ENCODE measurements around the gene CASK. TPM values are rescaled to one million over a fixed set of nuclear protein-coding genes. Genes with fewer than 3 reads are reported as not detected.

Gene CASK
- total and polyA plus RNA-seq, 8 donors: 4.7 to 42.5 (median 22.9) TPM

DNA sequence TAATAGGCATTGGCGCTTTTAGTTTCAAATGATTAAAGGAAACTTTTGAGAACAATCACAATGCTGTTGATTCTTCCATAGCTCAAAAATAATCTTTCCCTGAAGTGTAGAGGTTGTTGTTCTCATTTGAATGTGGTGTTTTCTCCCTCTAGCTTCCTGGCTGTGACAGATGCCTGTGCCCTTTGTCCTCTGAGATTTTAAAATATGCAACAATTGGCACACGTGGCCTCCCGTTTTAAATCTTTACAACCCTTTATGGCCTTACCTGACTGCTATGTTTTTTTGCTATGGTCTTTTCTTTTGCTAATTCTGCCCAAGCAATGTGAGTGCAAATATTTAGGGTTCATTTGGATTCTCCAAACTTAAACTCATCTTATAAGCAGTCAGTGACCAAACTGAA, 22.9 kb upstream of the CASK start:
- Histone ChIP-seq H3K36me3 (no peaks in the 10 kb centered on the region), H3K9me3 (no peaks in the 10 kb centered on the region), H3K4me1 (no peaks in the 10 kb centered on the region), H3K27me3 (no peaks in the 10 kb centered on the region), H3K27ac (no peak overlapping the region), H3K4me3 (no peak overlapping the region)
- FAIRE-seq (peak; percentile 92), DNase-seq (no peak), ATAC-seq (no peak)
- WGBS, 2 donors: 39 to 46% methylated on average over 3 of the region's 3 CpGs
- intact Hi-C loops (cut with DNase I): no loop called here
- TF ChIP-seq, protein P1, sequence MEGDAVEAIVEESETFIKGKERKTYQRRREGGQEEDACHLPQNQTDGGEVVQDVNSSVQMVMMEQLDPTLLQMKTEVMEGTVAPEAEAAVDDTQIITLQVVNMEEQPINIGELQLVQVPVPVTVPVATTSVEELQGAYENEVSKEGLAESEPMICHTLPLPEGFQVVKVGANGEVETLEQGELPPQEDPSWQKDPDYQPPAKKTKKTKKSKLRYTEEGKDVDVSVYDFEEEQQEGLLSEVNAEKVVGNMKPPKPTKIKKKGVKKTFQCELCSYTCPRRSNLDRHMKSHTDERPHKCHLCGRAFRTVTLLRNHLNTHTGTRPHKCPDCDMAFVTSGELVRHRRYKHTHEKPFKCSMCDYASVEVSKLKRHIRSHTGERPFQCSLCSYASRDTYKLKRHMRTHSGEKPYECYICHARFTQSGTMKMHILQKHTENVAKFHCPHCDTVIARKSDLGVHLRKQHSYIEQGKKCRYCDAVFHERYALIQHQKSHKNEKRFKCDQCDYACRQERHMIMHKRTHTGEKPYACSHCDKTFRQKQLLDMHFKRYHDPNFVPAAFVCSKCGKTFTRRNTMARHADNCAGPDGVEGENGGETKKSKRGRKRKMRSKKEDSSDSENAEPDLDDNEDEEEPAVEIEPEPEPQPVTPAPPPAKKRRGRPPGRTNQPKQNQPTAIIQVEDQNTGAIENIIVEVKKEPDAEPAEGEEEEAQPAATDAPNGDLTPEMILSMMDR (IDR thresholded peaks at IDR 0.05): no peak

DNA sequence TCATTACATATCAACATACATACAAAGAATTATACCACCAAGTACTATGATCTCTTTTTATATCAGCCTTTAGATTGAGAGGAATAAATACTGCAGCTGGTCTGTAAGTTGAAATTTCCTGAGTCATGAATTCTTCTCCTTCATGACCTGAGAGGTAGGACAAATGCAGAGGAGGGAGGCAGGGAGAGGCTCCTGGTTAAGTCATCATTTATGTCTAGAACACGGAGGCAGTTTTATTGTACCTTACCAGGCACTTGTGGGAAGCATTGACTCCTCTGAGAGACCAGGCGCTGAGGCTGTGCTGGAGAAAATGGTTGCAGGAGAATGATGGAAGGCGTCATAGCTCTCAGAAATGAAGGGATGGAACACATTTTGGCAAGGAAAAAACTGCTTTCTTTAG, 12.5 kb upstream of the CASK start:
- FAIRE-seq: no peak
- H3K4me1 ChIP-seq: no peaks in the 10 kb centered on the region

GRCh38 chrX:41933546-41933945, 10.2 kb upstream of the CASK start:
- H3K4me3 ChIP-seq: no peak overlapping the region
- peaks cover 0 to 6% (median 0%) of the 10 kb centered on the region in 4 donors for H3K27me3 ChIP-seq
- ATAC-seq: no peak
- no peak for FAIRE-seq
- H3K27ac ChIP-seq: no peak overlapping the region
- DNase-seq: no peak
- TF ChIP-seq, protein P1 (IDR thresholded peaks at IDR 0.05): no peak
- intact Hi-C loops (cut with DNase I): no loop called here
- 68% methylated on average over 6 of the region's 6 CpGs for WGBS, 2 donors
- H3K9me3 ChIP-seq: no peaks in the 10 kb centered on the region
- H3K4me1 ChIP-seq: no peaks in the 10 kb centered on the region
- H3K36me3 ChIP-seq: no peaks in the 10 kb centered on the region

More for the DNA sequence above, 12.5 kb upstream of the CASK start:
- peaks cover 0 to 6% (median 0%) of the 10 kb centered on the region in 4 donors for H3K27me3 ChIP-seq
- no peak overlapping the region for H3K27ac ChIP-seq
- H3K4me3 ChIP-seq: no peak overlapping the region
- 63 to 77% methylated on average over 3 of the region's 3 CpGs for WGBS, 2 donors
- no peaks in the 10 kb centered on the region for H3K36me3 ChIP-seq
- intact Hi-C loops (cut with DNase I): no loop called here
- DNase-seq: no peak
- TF ChIP-seq, protein P1 (IDR thresholded peaks at IDR 0.05): no peak
- ATAC-seq: no peak
- no peaks in the 10 kb centered on the region for H3K9me3 ChIP-seq

- Histone ChIP-seq H3K36me3 (no peaks in the 10 kb centered on the region), H3K27me3 (peaks cover 0 to 6% (median 0%) of the 10 kb centered on the region in 4 donors), H3K4me3 (no peak overlapping the region), H3K4me1 (no peaks in the 10 kb centered on the region), H3K27ac (no peak overlapping the region), H3K9me3 (no peaks in the 10 kb centered on the region)
- 85 to 87% methylated on average over 5 of the region's 5 CpGs for WGBS, 2 donors
- no peak for ATAC-seq
- intact Hi-C loops (cut with DNase I): no loop called here
- no peak for FAIRE-seq
- TF ChIP-seq, protein P1 (IDR thresholded peaks at IDR 0.05): no peak
- no peak for DNase-seq
Measured at GRCh38 chrX:41932885-41933284, 9.5 kb upstream of the CASK start.

DNA sequence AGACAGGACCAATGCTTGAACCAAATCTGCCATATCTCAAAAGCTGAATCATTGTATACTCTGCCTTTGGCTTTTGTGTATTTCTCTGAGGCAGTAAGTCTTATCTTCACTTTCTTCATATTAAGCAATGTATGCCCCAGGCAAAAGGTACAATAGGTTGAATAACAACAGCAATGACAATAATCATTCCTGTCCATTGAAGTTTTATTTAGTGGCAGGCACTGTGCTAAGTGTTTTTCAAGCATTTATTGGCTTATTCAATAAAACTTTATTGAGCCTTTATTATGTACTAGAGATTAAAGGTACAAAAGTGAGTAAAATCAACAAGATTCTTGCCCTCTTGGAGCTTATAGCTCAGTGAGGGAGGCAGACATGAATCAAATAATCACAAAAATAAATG, 8.2 kb upstream of the CASK start:
- intact Hi-C loops (cut with DNase I): no loop called here
- DNase-seq (no peak), ATAC-seq (no peak), FAIRE-seq (peak; percentile 26)
- Histone ChIP-seq H3K27me3 (peaks cover 0 to 6% (median 0%) of the 10 kb centered on the region in 4 donors), H3K27ac (no peak overlapping the region), H3K4me1 (no peaks in the 10 kb centered on the region), H3K4me3 (no peak overlapping the region), H3K36me3 (no peaks in the 10 kb centered on the region), H3K9me3 (no peaks in the 10 kb centered on the region)
- TF ChIP-seq, protein P1 (IDR thresholded peaks at IDR 0.05): no peak
